Ishikawa (cell line): Measurements from ENCODE around the gene PRICKLE3.

Experiments used
- CEBPB ChIP-seq: IDR thresholded peaks from 2 replicates; pipeline ENCODE4 v1.6.1; 2012
- CREB1 ChIP-seq: IDR thresholded peaks from 2 replicates; pipeline ENCODE4 v1.6.1; 2012; ENCODE audit warnings: low read depth
- EGR1 ChIP-seq: IDR thresholded peaks from 2 replicates; pipeline ENCODE4 v1.6.1; 2012
- EP300 ChIP-seq: IDR thresholded peaks from 2 replicates; pipeline ENCODE4 v1.6.1; 2012; ENCODE audit warnings: borderline replicate concordance
- FOXM1 ChIP-seq: IDR thresholded peaks from 2 replicates; pipeline ENCODE4 v1.6.1; 2012; ENCODE audit warnings: low read depth, borderline replicate concordance
- NFIC ChIP-seq: IDR thresholded peaks from 2 replicates; pipeline ENCODE4 v1.6.1; 2012
- RAD21 ChIP-seq: IDR thresholded peaks from 2 replicates; pipeline ENCODE4 v1.6.1; 2012; ENCODE audit warnings: low read depth
- TAF1 ChIP-seq: IDR thresholded peaks from 2 replicates; pipeline ENCODE4 v1.6.1; 2012; ENCODE audit warnings: low read depth, mild to moderate bottlenecking
- TCF12 ChIP-seq: IDR thresholded peaks from 2 replicates; pipeline ENCODE4 v1.6.1; 2012; ENCODE audit warnings: low read depth
- TEAD4 ChIP-seq: IDR thresholded peaks from 2 replicates; pipeline ENCODE4 v1.6.1; 2012
- YY1 ChIP-seq: IDR thresholded peaks from 2 replicates; pipeline ENCODE4 v1.6.1; 2012; ENCODE audit warnings: low read depth
- ZBTB7A ChIP-seq: IDR thresholded peaks from 2 replicates; pipeline ENCODE4 v1.6.1; 2012; ENCODE audit warnings: low read depth
- TF ChIP-seq, protein P1 (sequence below): IDR thresholded peaks from 2 replicates; pipeline ENCODE4 v1.6.1; 2012
- TF ChIP-seq, protein P2 (sequence below): IDR thresholded peaks from 2 replicates; pipeline ENCODE4 v1.6.1; 2012
- TF ChIP-seq, protein P3 (sequence below): IDR thresholded peaks from 2 replicates; pipeline ENCODE4 v1.6.1; 2012; ENCODE audit warnings: low read depth, mild to moderate bottlenecking

Gene PRICKLE3

DNA sequence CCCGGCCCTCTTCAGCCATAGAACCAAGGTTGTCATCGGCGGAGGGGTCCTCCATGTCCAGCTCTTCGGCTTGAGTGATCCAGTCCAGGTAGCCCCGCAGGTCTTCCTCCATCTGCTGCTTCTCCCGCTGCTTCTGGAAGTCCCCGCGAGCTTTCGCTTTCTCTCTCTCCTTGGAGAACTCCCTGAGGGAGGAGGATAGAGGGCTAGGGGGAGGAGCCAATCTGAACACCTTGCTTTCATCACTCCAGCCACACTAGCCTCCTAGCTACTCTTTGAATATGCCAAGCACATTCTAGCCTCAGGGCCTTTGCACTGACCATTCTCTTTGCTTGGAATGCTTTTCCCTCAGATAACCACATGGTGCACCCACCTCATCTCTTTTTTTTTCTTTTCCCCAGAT, 40.8 kb upstream of the PRICKLE3 start:
- TF ChIP-seq, protein P1, sequence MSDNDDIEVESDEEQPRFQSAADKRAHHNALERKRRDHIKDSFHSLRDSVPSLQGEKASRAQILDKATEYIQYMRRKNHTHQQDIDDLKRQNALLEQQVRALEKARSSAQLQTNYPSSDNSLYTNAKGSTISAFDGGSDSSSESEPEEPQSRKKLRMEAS: no peak
- TF ChIP-seq TEAD4 (no peak), ZBTB7A (no peak), NFIC (no peak), CEBPB (no peak)

DNA sequence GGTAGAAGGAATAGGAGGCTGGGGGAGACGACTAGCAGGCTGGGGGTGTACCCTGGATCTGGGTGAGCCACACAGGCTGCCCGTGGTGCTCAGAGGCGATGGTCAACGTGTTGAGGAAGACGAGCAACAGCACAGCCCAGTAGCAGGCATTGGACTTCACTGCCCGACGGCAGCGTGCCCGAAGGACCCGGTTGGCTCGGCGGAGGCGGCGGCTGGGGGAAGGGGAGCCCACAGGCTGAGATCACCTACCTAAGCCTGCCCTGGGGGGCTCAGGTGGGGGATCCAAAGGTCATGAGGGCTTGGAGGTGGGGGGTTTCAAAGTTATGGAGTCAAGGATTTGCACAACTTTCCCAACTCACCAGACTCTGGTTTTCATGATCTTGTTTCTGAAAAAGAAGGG, 39.7 kb upstream of the PRICKLE3 start:
- TF ChIP-seq RAD21 (no peak), CEBPB (no peak), EGR1 (no peak), ZBTB7A (no peak), CREB1 (no peak), EP300 (no peak), YY1 (no peak), TAF1 (no peak)
- TF ChIP-seq, protein P1: no peak
- TF ChIP-seq, protein P2, sequence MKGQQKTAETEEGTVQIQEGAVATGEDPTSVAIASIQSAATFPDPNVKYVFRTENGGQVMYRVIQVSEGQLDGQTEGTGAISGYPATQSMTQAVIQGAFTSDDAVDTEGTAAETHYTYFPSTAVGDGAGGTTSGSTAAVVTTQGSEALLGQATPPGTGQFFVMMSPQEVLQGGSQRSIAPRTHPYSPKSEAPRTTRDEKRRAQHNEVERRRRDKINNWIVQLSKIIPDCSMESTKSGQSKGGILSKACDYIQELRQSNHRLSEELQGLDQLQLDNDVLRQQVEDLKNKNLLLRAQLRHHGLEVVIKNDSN: no peak

DNA sequence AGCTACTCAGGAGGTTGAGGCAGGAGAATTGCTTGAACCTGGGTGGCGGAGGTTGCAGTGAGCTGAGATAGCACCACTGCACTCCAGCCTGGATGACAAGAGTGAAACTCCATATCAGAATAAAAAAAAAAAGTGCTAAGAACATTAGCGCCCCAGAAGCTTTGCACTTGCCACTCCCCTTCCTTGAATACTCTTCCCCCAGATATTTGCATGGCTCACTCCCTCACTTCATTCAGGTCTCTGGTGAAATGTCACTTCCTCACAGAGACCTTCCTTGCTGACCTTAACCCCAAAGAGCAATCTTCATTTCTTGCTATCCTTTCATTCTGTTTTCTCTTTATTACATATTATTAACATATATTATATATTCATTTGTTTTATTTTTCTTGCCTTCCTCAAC, 35.7 kb upstream of the PRICKLE3 start:
- TF ChIP-seq FOXM1 (no peak), TCF12 (no peak), EP300 (no peak), ZBTB7A (no peak), RAD21 (no peak), YY1 (no peak), CREB1 (no peak), TAF1 (no peak), TEAD4 (no peak), NFIC (no peak), CEBPB (no peak), EGR1 (no peak)
- TF ChIP-seq, protein P3, sequence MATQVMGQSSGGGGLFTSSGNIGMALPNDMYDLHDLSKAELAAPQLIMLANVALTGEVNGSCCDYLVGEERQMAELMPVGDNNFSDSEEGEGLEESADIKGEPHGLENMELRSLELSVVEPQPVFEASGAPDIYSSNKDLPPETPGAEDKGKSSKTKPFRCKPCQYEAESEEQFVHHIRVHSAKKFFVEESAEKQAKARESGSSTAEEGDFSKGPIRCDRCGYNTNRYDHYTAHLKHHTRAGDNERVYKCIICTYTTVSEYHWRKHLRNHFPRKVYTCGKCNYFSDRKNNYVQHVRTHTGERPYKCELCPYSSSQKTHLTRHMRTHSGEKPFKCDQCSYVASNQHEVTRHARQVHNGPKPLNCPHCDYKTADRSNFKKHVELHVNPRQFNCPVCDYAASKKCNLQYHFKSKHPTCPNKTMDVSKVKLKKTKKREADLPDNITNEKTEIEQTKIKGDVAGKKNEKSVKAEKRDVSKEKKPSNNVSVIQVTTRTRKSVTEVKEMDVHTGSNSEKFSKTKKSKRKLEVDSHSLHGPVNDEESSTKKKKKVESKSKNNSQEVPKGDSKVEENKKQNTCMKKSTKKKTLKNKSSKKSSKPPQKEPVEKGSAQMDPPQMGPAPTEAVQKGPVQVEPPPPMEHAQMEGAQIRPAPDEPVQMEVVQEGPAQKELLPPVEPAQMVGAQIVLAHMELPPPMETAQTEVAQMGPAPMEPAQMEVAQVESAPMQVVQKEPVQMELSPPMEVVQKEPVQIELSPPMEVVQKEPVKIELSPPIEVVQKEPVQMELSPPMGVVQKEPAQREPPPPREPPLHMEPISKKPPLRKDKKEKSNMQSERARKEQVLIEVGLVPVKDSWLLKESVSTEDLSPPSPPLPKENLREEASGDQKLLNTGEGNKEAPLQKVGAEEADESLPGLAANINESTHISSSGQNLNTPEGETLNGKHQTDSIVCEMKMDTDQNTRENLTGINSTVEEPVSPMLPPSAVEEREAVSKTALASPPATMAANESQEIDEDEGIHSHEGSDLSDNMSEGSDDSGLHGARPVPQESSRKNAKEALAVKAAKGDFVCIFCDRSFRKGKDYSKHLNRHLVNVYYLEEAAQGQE: no peak
- TF ChIP-seq, protein P1: no peak
- TF ChIP-seq, protein P2: no peak

DNA sequence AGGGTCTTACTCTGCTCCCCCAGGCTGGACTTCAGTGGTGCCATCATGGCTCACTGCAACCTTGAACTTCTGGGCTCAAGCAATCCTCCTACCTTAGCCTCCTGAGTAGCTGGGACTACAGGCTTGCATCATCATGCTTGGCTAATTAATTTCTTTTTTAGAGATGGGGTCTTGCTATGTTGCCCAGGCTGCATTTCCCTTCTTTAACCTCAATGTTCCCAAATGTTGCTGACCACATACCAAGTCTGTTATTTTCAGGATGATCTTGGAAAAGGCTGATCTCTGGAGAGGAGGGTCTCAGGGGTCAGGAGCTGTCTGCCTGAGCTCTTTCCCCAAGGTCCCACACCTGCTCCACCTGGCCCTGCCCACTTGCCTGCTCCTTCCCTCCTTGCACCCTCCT, 33.9 kb upstream of the PRICKLE3 start:
- TF ChIP-seq CREB1: no peak

DNA sequence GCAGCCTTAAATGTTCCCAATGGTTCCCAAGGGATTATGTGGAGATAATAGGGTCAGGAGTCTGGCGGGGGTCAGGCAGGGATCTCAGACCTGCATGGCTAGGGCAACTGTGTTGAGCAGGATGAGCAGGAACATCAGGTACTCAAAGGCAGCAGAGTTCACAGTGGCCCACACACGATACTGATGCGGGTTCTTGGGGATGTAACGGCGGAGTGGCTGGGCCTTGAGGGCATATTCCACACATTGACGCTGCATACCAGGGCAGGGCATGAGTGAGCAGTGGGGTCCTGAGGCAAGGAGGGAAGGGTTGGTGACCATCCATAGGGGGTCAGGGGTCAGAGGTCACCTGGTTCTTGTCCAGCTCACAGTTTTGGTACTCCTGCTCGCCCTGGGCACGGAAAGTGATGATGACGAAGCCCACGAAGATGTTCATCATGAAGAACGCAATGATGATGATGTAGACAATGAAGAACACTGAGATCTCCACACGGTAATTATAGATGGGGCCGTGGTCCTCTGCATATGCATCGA, 28.9 kb upstream of the PRICKLE3 start:
- no peak for TF ChIP-seq TCF12
- TF ChIP-seq CREB1: no peak
- no peak for TF ChIP-seq EGR1
- TF ChIP-seq, protein P1: no peak
- TF ChIP-seq, protein P3: no peak
- no peak for TF ChIP-seq FOXM1

DNA sequence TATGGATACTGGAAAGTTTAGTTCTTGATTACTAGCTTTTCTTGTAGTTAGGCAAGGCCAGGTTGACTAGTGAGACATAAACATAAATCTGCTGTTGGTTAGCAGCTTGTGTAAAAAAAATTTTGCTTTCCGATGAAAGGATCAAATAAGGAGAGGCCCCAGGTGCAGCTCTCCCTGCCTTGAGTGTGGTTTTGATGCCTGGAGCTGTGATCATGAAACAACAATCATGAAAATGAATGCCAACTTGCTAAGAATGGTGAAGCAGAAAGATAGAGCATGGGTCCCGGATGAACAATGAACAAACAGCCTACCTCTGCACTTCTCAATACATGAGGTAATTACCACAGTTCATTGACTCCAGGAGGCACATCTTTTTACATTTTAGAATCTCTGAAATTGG, 28.2 kb upstream of the PRICKLE3 start:
- TF ChIP-seq YY1 (no peak), CREB1 (no peak), EGR1 (no peak), TCF12 (no peak), ZBTB7A (no peak), CEBPB (no peak)

DNA sequence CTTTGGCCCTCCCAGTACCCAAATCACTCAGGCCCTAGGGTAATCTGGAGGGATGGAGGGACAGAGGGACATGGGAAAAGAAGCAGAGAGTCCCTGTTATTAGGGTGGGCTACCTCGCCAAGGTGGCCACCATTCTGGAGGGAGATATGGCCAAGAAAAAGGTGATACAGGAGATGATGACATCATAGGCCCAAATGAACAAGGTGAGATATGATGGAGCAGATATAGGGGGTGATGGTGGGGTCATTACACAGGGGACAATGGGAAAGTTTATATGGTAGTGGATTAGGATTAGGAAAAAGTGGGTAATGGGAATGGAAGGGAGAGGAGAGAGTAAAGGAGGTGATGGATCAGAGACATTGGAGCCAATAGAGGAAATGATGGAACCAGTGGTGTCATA, 26.7 kb upstream of the PRICKLE3 start:
- TF ChIP-seq NFIC (no peak), EP300 (no peak), TCF12 (no peak), TEAD4 (no peak), CEBPB (no peak), CREB1 (no peak), EGR1 (no peak), ZBTB7A (no peak), YY1 (no peak), RAD21 (no peak), FOXM1 (no peak), TAF1 (no peak)
- TF ChIP-seq, protein P1: no peak
- TF ChIP-seq, protein P3: no peak
- TF ChIP-seq, protein P2: no peak
